HEK293 (cell line): ENCODE results near the gene RMND5B.

Experiments
- ATF2 ChIP-seq: fragments of 450-650 bp; formaldehyde crosslinking; IDR thresholded peaks from 2 replicates; pipeline ENCODE4 v1.5.1; 2016; ENCODE audit warnings: missing biosample characterization, missing genetic modification characterization, low read depth
- GLI2 ChIP-seq: fragments of 450-650 bp; formaldehyde crosslinking; IDR thresholded peaks from 2 replicates; pipeline ENCODE4; 2017; ENCODE audit warnings: missing biosample characterization, missing genetic modification characterization, low read depth, borderline replicate concordance
- GLIS1 ChIP-seq: fragments of 450-650 bp; formaldehyde crosslinking; IDR thresholded peaks from 2 replicates; pipeline ENCODE4 v1.5.1; 2016; ENCODE audit warnings: missing biosample characterization, missing genetic modification characterization
- KLF8 ChIP-seq: fragments of 450-650 bp; formaldehyde crosslinking; IDR thresholded peaks from 2 replicates; pipeline ENCODE4 v1.5.1; 2016; ENCODE audit warnings: missing biosample characterization, missing genetic modification characterization
- SCRT1 ChIP-seq: fragments of 450-650 bp; formaldehyde crosslinking; IDR thresholded peaks from 2 replicates; pipeline ENCODE4 v1.5.1; 2016; ENCODE audit warnings: missing biosample characterization, missing genetic modification characterization, borderline replicate concordance
- YY2 ChIP-seq: fragments of 450-650 bp; formaldehyde crosslinking; IDR thresholded peaks from 2 replicates; pipeline ENCODE4 v1.5.1; 2016; ENCODE audit warnings: missing biosample characterization, missing genetic modification characterization
- ZBTB21 ChIP-seq: fragments of 450-650 bp; formaldehyde crosslinking; IDR thresholded peaks from 2 replicates; pipeline ENCODE4 v1.5.1; 2017; ENCODE audit warnings: missing biosample characterization, missing genetic modification characterization
- ZBTB7A ChIP-seq: fragments of 450-650 bp; formaldehyde crosslinking; IDR thresholded peaks from 2 replicates; pipeline ENCODE4 v1.5.1; 2016; ENCODE audit warnings: low read depth, missing biosample characterization, missing genetic modification characterization
- ZBTB8A ChIP-seq: fragments of 450-650 bp; formaldehyde crosslinking; IDR thresholded peaks from 2 replicates; pipeline ENCODE4 v1.5.1; 2016; ENCODE audit warnings: missing biosample characterization, missing genetic modification characterization
- ZFHX2 ChIP-seq: fragments of 450-650 bp; formaldehyde crosslinking; conservative IDR thresholded peaks from 2 replicates; pipeline ENCODE4 v1.5.1; 2016; ENCODE audit warnings: missing biosample characterization, missing genetic modification characterization
- ZNF16 ChIP-seq: fragments of 450-650 bp; formaldehyde crosslinking; IDR thresholded peaks from 2 replicates; pipeline ENCODE4 v1.5.1; 2016; ENCODE audit warnings: low read depth, missing biosample characterization, missing genetic modification characterization
- ZNF169 ChIP-seq: fragments of 450-650 bp; formaldehyde crosslinking; IDR thresholded peaks from 2 replicates; pipeline ENCODE4 v1.5.1; 2016; ENCODE audit warnings: missing biosample characterization, missing genetic modification characterization
- ZNF18 ChIP-seq: fragments of 450-650 bp; formaldehyde crosslinking; IDR thresholded peaks from 2 replicates; pipeline ENCODE4 v1.5.1; 2016; ENCODE audit warnings: missing biosample characterization, missing genetic modification characterization
- ZNF211 ChIP-seq: fragments of 450-650 bp; formaldehyde crosslinking; IDR thresholded peaks from 2 replicates; pipeline ENCODE4 v1.5.1; 2016; ENCODE audit warnings: low read depth, missing biosample characterization, missing genetic modification characterization
- ZNF223 ChIP-seq: fragments of 450-650 bp; formaldehyde crosslinking; IDR thresholded peaks from 2 replicates; pipeline ENCODE4 v1.5.1; 2016; ENCODE audit warnings: missing biosample characterization, missing genetic modification characterization
- ZNF302 ChIP-seq: fragments of 450-650 bp; formaldehyde crosslinking; IDR thresholded peaks from 2 replicates; pipeline ENCODE4 v1.5.1; 2016; ENCODE audit warnings: missing biosample characterization, missing genetic modification characterization, low read depth
- ZNF354C ChIP-seq: fragments of 450-650 bp; formaldehyde crosslinking; IDR thresholded peaks from 2 replicates; pipeline ENCODE4 v1.5.1; 2016; ENCODE audit warnings: missing biosample characterization, missing genetic modification characterization, low read depth, borderline replicate concordance
- ZNF37A ChIP-seq: fragments of 450-650 bp; IDR thresholded peaks from 2 replicates; pipeline ENCODE4 v1.5.1; 2018; ENCODE audit warnings: missing biosample characterization, missing genetic modification characterization
- ZNF423 ChIP-seq: fragments of 450-650 bp; formaldehyde crosslinking; IDR thresholded peaks from 2 replicates; pipeline ENCODE4 v1.5.1; 2016; ENCODE audit warnings: missing biosample characterization, missing genetic modification characterization
- ZNF544 ChIP-seq: fragments of 450-650 bp; formaldehyde crosslinking; IDR thresholded peaks from 2 replicates; pipeline ENCODE4 v1.5.0; 2017; ENCODE audit warnings: missing biosample characterization, missing genetic modification characterization
- ZNF558 ChIP-seq: fragments of 450-650 bp; formaldehyde crosslinking; IDR thresholded peaks from 2 replicates; pipeline ENCODE4 v1.5.1; 2016; ENCODE audit warnings: missing biosample characterization, missing genetic modification characterization
- ZNF571 ChIP-seq: fragments of 450-650 bp; formaldehyde crosslinking; IDR thresholded peaks from 2 replicates; pipeline ENCODE4 v1.5.0; 2017; ENCODE audit warnings: missing biosample characterization, missing genetic modification characterization
- ZNF585B ChIP-seq: fragments of 450-650 bp; formaldehyde crosslinking; IDR thresholded peaks from 2 replicates; pipeline ENCODE4 v1.5.1; 2016; ENCODE audit warnings: missing biosample characterization, missing genetic modification characterization
- ZNF621 ChIP-seq: fragments of 450-650 bp; formaldehyde crosslinking; IDR thresholded peaks from 2 replicates; pipeline ENCODE4 v1.5.1; 2017; ENCODE audit warnings: missing biosample characterization, missing genetic modification characterization
- ZNF639 ChIP-seq: fragments of 450-650 bp; formaldehyde crosslinking; IDR thresholded peaks from 2 replicates; pipeline ENCODE4 v1.5.1; 2016; ENCODE audit warnings: missing biosample characterization, missing genetic modification characterization
- ZNF658 ChIP-seq: fragments of 450-650 bp; formaldehyde crosslinking; IDR thresholded peaks from 2 replicates; pipeline ENCODE4; 2016; ENCODE audit warnings: missing biosample characterization, missing genetic modification characterization
- ZNF670 ChIP-seq: fragments of 450-650 bp; formaldehyde crosslinking; IDR thresholded peaks from 2 replicates; pipeline ENCODE4 v1.5.1; 2016; ENCODE audit warnings: missing biosample characterization, missing genetic modification characterization, low read depth
- ZNF777 ChIP-seq: fragments of 450-650 bp; formaldehyde crosslinking; IDR thresholded peaks from 2 replicates; pipeline ENCODE4 v1.5.1; 2017; ENCODE audit warnings: missing biosample characterization, missing genetic modification characterization, borderline replicate concordance
- ZSCAN23 ChIP-seq: fragments of 450-650 bp; formaldehyde crosslinking; IDR thresholded peaks from 2 replicates; pipeline ENCODE4 v1.5.1; 2016; ENCODE audit warnings: missing biosample characterization, missing genetic modification characterization
- TF ChIP-seq, protein P1 (sequence below): fragments of 450-650 bp; formaldehyde crosslinking; conservative IDR thresholded peaks from 2 replicates; pipeline ENCODE4 v1.5.1; 2016; ENCODE audit warnings: low read depth, missing biosample characterization, missing genetic modification characterization
- TF ChIP-seq, protein P2 (sequence below): fragments of 450-650 bp; formaldehyde crosslinking; IDR thresholded peaks from 2 replicates; pipeline ENCODE4 v1.5.1; 2016; ENCODE audit warnings: missing biosample characterization, missing genetic modification characterization

The RMND5B gene

GRCh38 chr5:178153530-178154340 lies 22.9 kb downstream of the RMND5B start, which contains the start of gene NHP2 (continued):
- TF ChIP-seq ZNF354C: no peak
- TF ChIP-seq ZFHX2 (tag by site-specific recombination): peak; percentile 94
- TF ChIP-seq KLF8 (tag by site-specific recombination): peak; percentile 98
- TF ChIP-seq ZNF558: no peak
- TF ChIP-seq, protein P1, sequence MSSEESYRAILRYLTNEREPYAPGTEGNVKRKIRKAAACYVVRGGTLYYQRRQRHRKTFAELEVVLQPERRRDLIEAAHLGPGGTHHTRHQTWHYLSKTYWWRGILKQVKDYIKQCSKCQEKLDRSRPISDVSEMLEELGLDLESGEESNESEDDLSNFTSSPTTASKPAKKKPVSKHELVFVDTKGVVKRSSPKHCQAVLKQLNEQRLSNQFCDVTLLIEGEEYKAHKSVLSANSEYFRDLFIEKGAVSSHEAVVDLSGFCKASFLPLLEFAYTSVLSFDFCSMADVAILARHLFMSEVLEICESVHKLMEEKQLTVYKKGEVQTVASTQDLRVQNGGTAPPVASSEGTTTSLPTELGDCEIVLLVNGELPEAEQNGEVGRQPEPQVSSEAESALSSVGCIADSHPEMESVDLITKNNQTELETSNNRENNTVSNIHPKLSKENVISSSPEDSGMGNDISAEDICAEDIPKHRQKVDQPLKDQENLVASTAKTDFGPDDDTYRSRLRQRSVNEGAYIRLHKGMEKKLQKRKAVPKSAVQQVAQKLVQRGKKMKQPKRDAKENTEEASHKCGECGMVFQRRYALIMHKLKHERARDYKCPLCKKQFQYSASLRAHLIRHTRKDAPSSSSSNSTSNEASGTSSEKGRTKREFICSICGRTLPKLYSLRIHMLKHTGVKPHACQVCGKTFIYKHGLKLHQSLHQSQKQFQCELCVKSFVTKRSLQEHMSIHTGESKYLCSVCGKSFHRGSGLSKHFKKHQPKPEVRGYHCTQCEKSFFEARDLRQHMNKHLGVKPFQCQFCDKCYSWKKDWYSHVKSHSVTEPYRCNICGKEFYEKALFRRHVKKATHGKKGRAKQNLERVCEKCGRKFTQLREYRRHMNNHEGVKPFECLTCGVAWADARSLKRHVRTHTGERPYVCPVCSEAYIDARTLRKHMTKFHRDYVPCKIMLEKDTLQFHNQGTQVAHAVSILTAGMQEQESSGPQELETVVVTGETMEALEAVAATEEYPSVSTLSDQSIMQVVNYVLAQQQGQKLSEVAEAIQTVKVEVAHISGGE (tag by site-specific recombination): peak; percentile 80
- TF ChIP-seq ZNF621 (tag by site-specific recombination): no peak
- no peak for TF ChIP-seq ATF2 (tag by site-specific recombination)
- no peak for TF ChIP-seq ZNF302 (tag by site-specific recombination)
- TF ChIP-seq ZNF585B: no peak
- TF ChIP-seq ZNF544 (tag by site-specific recombination): no peak
- TF ChIP-seq, protein P2, sequence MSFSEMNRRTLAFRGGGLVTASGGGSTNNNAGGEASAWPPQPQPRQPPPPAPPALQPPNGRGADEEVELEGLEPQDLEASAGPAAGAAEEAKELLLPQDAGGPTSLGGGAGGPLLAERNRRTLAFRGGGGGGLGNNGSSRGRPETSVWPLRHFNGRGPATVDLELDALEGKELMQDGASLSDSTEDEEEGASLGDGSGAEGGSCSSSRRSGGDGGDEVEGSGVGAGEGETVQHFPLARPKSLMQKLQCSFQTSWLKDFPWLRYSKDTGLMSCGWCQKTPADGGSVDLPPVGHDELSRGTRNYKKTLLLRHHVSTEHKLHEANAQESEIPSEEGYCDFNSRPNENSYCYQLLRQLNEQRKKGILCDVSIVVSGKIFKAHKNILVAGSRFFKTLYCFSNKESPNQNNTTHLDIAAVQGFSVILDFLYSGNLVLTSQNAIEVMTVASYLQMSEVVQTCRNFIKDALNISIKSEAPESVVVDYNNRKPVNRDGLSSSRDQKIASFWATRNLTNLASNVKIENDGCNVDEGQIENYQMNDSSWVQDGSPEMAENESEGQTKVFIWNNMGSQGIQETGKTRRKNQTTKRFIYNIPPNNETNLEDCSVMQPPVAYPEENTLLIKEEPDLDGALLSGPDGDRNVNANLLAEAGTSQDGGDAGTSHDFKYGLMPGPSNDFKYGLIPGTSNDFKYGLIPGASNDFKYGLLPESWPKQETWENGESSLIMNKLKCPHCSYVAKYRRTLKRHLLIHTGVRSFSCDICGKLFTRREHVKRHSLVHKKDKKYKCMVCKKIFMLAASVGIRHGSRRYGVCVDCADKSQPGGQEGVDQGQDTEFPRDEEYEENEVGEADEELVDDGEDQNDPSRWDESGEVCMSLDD: peak; percentile 47; the same call in 1 of the 2 replicates
- no peak for TF ChIP-seq ZNF211 (tag by site-specific recombination)
- no peak for TF ChIP-seq ZNF777
- no peak for TF ChIP-seq ZNF571
- TF ChIP-seq ZNF670 (tag by site-specific recombination): no peak
- TF ChIP-seq ZSCAN23 (tag by site-specific recombination): no peak
- TF ChIP-seq ZNF223 (tag by site-specific recombination): no peak
- TF ChIP-seq GLIS1: peak; percentile 59; the same call in 1 of the 2 replicates
- TF ChIP-seq YY2: no peak
- TF ChIP-seq SCRT1: no peak
- TF ChIP-seq ZNF658 (tag by site-specific recombination): no peak
- 0 out of 2 replicates have a peak, but pooled peaks have one; percentile 47 for TF ChIP-seq ZBTB8A (tag by site-specific recombination)
- no peak for TF ChIP-seq ZNF169
- TF ChIP-seq ZBTB21 (tag by site-specific recombination): peak; percentile 55; the same call in 1 of the 2 replicates
- no peak for TF ChIP-seq ZNF37A (tag by site-specific recombination)
- TF ChIP-seq ZNF18 (tag by site-specific recombination): no peak
- TF ChIP-seq ZNF423 (tag by site-specific recombination): no peak
- TF ChIP-seq ZNF639 (tag by site-specific recombination): no peak
- TF ChIP-seq ZBTB7A (tag by site-specific recombination): no peak
- TF ChIP-seq GLI2 (tag by site-specific recombination): no peak
- no peak for TF ChIP-seq ZNF16 (tag by site-specific recombination)
